Trophoblast cell (in vitro differentiated cells and primary cell): Measurements from ENCODE around the gene LLGL1.

Source experiments
- DNase-seq, 2 donors: peaks; one replicate each; pipeline ENCODE4 v3.0.0-alpha.2; 2016
- H2AFZ ChIP-seq: 2 replicates; pipeline ENCODE4 v1.6.1; 2013; ENCODE audit warnings: low read length, moderate library complexity, mild to moderate bottlenecking; ENCODE audit not compliant: insufficient read depth, poor library complexity
- H2AK5ac ChIP-seq: 2 replicates; pipeline ENCODE4 v1.6.1; 2013; ENCODE audit warnings: mild to moderate bottlenecking, low read length
- H2BK120ac ChIP-seq: 2 replicates; pipeline ENCODE4 v1.6.1; 2013; ENCODE audit warnings: low read length, mild to moderate bottlenecking, moderate library complexity; ENCODE audit not compliant: insufficient read depth, poor library complexity
- H2BK12ac ChIP-seq: 2 replicates; pipeline ENCODE4 v1.6.1; 2013; ENCODE audit warnings: mild to moderate bottlenecking, low read length, moderate library complexity
- H2BK5ac ChIP-seq: 2 replicates; pipeline ENCODE4 v1.6.1; 2013; ENCODE audit warnings: low read length, low read depth, moderate library complexity, mild to moderate bottlenecking; ENCODE audit not compliant: poor library complexity
- H3K14ac ChIP-seq: 2 replicates; pipeline ENCODE4 v1.6.1; 2013; ENCODE audit warnings: mild to moderate bottlenecking, low read length
- H3K18ac ChIP-seq: 2 replicates; pipeline ENCODE4 v1.6.1; 2013; ENCODE audit warnings: mild to moderate bottlenecking, low read length
- H3K23ac ChIP-seq: 2 replicates; pipeline ENCODE4 v1.6.1; 2013; ENCODE audit warnings: low read length
- H3K27ac ChIP-seq: 2 replicates; pipeline ENCODE4 v1.5.1; 2013; ENCODE audit warnings: low read depth, mild to moderate bottlenecking, inconsistent platforms, low read length, moderate library complexity
- H3K27me3 ChIP-seq: 2 replicates; pipeline ENCODE4 v1.6.1; 2013; ENCODE audit warnings: inconsistent platforms, mild to moderate bottlenecking, low read length, moderate library complexity; ENCODE audit not compliant: insufficient read depth
- H3K36me3 ChIP-seq, 2 experiments: 1 replicate in 1 of 2; 2 replicates in 1 of 2; pipeline ENCODE4 v1.6.1; 2013; ENCODE audit warnings: low read length in 2 of 2, mild to moderate bottlenecking in 2 of 2, moderate library complexity in 1 of 2; ENCODE audit not compliant: insufficient read depth in 2 of 2, control insufficient read depth in 1 of 2
- H3K4ac ChIP-seq: 2 replicates; pipeline ENCODE4 v1.6.1; 2013; ENCODE audit warnings: low read depth, mild to moderate bottlenecking, low read length, moderate library complexity
- H3K4me1 ChIP-seq, 2 experiments: 1 replicate in 1 of 2; 2 replicates in 1 of 2; pipeline ENCODE4 v1.6.1; 2013; ENCODE audit warnings: low read length in 2 of 2, mild to moderate bottlenecking in 2 of 2, moderate library complexity in 1 of 2; ENCODE audit not compliant: insufficient read depth in 2 of 2, control insufficient read depth in 1 of 2
- H3K4me2 ChIP-seq: 2 replicates; pipeline ENCODE4 v1.6.1; 2013; ENCODE audit warnings: inconsistent platforms, mild to moderate bottlenecking, low read length, moderate library complexity
- H3K4me3 ChIP-seq: 2 replicates; pipeline ENCODE4 v1.5.1; 2013; ENCODE audit warnings: mild to moderate bottlenecking, low read depth, low read length, inconsistent platforms
- H3K79me1 ChIP-seq: one replicate; pipeline ENCODE4 v1.6.1; 2013; ENCODE audit warnings: low read length
- H3K79me2 ChIP-seq: 2 replicates; pipeline ENCODE4 v1.6.1; 2013; ENCODE audit warnings: low read length, mild to moderate bottlenecking; ENCODE audit not compliant: control insufficient read depth, insufficient read depth, poor library complexity
- H3K9ac ChIP-seq: 2 replicates; pipeline ENCODE4 v1.6.1; 2013; ENCODE audit warnings: mild to moderate bottlenecking, low read length
- H3K9me3 ChIP-seq: 2 replicates; pipeline ENCODE4 v1.6.1; 2013; ENCODE audit warnings: low read depth, mild to moderate bottlenecking, control low read depth, inconsistent platforms, low read length; ENCODE audit not compliant: insufficient read depth
- H4K12ac ChIP-seq: 2 replicates; pipeline ENCODE4 v1.6.1; 2013; ENCODE audit warnings: low read depth, mild to moderate bottlenecking, low read length, moderate library complexity
- H4K8ac ChIP-seq: 2 replicates; pipeline ENCODE4 v1.6.1; 2013; ENCODE audit warnings: low read depth, mild to moderate bottlenecking, low read length, moderate library complexity
- H4K91ac ChIP-seq: one replicate; pipeline ENCODE4 v1.6.1; 2013; ENCODE audit warnings: low read depth, mild to moderate bottlenecking, low read length, moderate library complexity
- WGBS: extraction: QIAGEN DNeasy Blood & Tissue Kit; methylation state at CpG from one replicate; pipeline ENCODE4 v1.1.7; 2013; ENCODE audit warnings: missing lambda C conversion rate; ENCODE audit not compliant: insufficient read length, insufficient coverage; ENCODE audit errors: extremely low coverage; 5-methylcytosine and 5-hydroxymethylcytosine counted together

LLGL1 gene

DNA sequence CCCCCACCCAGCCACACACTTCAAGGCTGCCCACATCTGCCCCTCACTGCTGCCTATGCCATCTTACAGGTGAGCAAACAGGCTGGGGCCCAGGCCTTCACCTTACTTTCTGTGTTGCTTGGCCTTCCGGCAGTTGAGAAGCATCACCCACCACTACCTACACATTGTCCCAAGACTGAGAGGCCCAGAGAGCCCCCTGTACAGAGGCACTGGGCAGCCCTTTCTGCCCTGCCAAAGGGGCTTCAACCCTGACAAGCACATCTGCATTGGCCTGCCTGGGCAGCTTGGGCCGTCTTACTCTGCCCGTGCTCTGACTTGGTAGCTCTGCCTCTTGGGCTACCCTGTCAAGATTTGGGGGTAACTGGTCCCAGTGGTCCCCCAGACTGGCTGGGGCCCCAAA lies 36.2 kb downstream of the LLGL1 start:
- no peak overlapping the region for H3K4me3 ChIP-seq
- H3K79me1 ChIP-seq, result peaks cover 16% of the 10 kb centered on the region
- H3K36me3 ChIP-seq, result peaks cover 27 to 32% of the 10 kb centered on the region in 2 experiments
- H4K12ac ChIP-seq, result no peak overlapping the region
- no peak overlapping the region for H3K27ac ChIP-seq
- H2BK5ac ChIP-seq, result no peak overlapping the region
- H3K14ac ChIP-seq, result no peak overlapping the region
- H3K9ac ChIP-seq, result no peak overlapping the region
- H3K4ac ChIP-seq, result no peak overlapping the region
- no CpG with 5 or more reads among the region's 3 CpGs for WGBS
- peaks cover 19% of the 10 kb centered on the region for H3K79me2 ChIP-seq
- no peak overlapping the region for H3K23ac ChIP-seq
- peak overlapping the region; percentile 10 for H3K18ac ChIP-seq
- no peak for DNase-seq
- no peak overlapping the region for H2BK120ac ChIP-seq
- H3K4me2 ChIP-seq, result peak overlapping the region; percentile 77
- no peak overlapping the region for H4K8ac ChIP-seq
- no peaks in the 10 kb centered on the region for H3K9me3 ChIP-seq
- H2BK12ac ChIP-seq, result no peak overlapping the region
- H3K27me3 ChIP-seq, result no peaks in the 10 kb centered on the region
- peaks cover 30 to 31% of the 10 kb centered on the region in 2 experiments for H3K4me1 ChIP-seq
- no peak overlapping the region for H4K91ac ChIP-seq
- H2AFZ ChIP-seq, result no peak overlapping the region
- H2AK5ac ChIP-seq, result peak overlapping the region; percentile 48

DNA sequence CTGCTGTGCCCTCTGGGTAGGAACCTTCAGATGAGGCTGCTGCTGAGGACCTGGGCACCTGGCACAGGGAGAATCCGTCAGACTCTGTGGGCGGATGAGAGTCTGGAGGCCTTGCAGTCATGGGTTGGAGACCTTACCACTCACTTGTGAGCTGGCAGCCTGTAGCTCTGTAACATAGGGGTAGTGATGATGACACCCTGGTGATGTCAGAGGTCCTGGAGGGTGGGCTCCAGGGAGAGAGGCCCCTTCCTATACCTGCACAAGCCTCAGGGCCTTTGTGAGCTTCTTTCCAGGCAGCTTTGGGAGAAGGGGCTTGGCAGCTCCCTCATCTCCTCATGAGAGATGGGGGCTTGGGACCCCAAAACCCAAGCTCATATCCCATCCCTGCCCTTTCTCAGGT lies 36.7 kb downstream of the LLGL1 start:
- H3K9me3 ChIP-seq, result no peaks in the 10 kb centered on the region
- peaks cover 27 to 29% of the 10 kb centered on the region in 2 experiments for H3K36me3 ChIP-seq
- DNase-seq, result peak; percentile 30 to 33
- no peak overlapping the region for H2BK12ac ChIP-seq
- H2BK120ac ChIP-seq, result no peak overlapping the region
- no peaks in the 10 kb centered on the region for H3K27me3 ChIP-seq
- no peak overlapping the region for H2AFZ ChIP-seq
- H2AK5ac ChIP-seq, result no peak overlapping the region
- no peak overlapping the region for H4K12ac ChIP-seq
- H3K9ac ChIP-seq, result no peak overlapping the region
- no peak overlapping the region for H2BK5ac ChIP-seq
- H3K4me1 ChIP-seq, result peaks cover 26% of the 10 kb centered on the region in 2 experiments
- no CpG with 5 or more reads among the region's 2 CpGs for WGBS
- H4K91ac ChIP-seq, result no peak overlapping the region
- no peak overlapping the region for H3K4ac ChIP-seq
- no peak overlapping the region for H4K8ac ChIP-seq
- H3K27ac ChIP-seq, result no peak overlapping the region
- H3K79me2 ChIP-seq, result peaks cover 19% of the 10 kb centered on the region
- H3K23ac ChIP-seq, result no peak overlapping the region
- H3K4me3 ChIP-seq, result no peak overlapping the region
- no peak overlapping the region for H3K14ac ChIP-seq
- H3K4me2 ChIP-seq, result no peak overlapping the region
- H3K79me1 ChIP-seq, result peaks cover 16% of the 10 kb centered on the region
- H3K18ac ChIP-seq, result no peak overlapping the region

- Histone ChIP-seq H4K91ac (no peak overlapping the region), H3K4me2 (no peak overlapping the region), H2AFZ (no peak overlapping the region), H3K9ac (no peak overlapping the region), H3K79me1 (peaks cover 15% of the 10 kb centered on the region), H2BK120ac (no peak overlapping the region), H2BK12ac (no peak overlapping the region), H3K18ac (no peak overlapping the region), H3K14ac (no peak overlapping the region), H3K27ac (no peak overlapping the region), H3K27me3 (no peaks in the 10 kb centered on the region), H3K9me3 (no peaks in the 10 kb centered on the region), H3K36me3 (peaks cover 27 to 29% of the 10 kb centered on the region in 2 experiments), H4K12ac (no peak overlapping the region), H3K23ac (no peak overlapping the region), H3K4me1 (peaks cover 21 to 22% of the 10 kb centered on the region in 2 experiments), H2AK5ac (no peak overlapping the region), H2BK5ac (no peak overlapping the region), H3K79me2 (peaks cover 16% of the 10 kb centered on the region), H3K4me3 (no peak overlapping the region), H3K4ac (no peak overlapping the region), H4K8ac (no peak overlapping the region)
- no CpG with 5 or more reads among the region's 12 CpGs for WGBS
- DNase-seq, result no peak
Measured at GRCh38 chr17:18262641-18263040, 37.2 kb downstream of the LLGL1 start.

DNA sequence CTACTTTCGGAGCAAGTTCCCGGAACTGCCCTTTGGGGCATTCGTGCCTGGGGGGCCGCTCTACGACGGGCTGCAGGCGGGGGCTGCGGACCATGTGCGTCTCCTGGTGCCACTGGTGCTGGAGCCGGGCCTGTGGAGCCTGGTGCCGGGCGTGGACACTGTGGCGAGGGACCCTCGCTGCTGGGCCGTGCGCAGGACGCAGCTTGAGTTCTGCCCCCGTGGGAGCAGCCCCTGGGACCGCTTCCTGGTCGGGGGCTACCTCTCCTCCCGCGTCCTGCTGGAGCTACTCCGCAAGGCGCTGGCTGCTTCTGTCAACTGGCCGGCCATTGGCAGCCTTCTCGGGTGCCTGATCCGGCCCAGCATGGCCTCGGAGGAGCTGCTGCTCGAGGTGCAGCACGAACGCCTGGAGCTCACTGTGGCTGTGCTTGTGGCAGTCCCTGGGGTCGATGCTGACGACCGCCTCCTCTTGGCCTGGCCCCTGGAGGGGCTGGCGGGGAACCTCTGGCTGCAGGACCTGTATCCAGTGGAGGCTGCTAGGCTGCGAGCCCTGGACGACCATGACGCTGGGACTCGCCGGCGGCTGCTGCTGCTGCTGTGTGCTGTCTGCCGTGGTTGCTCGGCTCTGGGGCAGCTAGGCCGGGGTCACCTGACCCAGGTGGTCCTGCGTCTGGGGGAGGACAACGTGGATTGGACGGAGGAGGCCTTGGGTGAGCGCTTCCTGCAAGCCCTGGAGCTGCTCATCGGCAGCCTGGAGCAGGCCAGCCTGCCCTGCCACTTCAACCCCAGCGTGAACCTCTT lies 38.6 kb downstream of the LLGL1 start:
- WGBS, result no CpG with 5 or more reads among the region's 50 CpGs
- no peak for DNase-seq
- Histone ChIP-seq H3K9ac (no peak overlapping the region), H2BK5ac (no peak overlapping the region), H4K8ac (no peak overlapping the region), H3K27me3 (no peaks in the 10 kb centered on the region), H3K27ac (no peak overlapping the region), H2BK12ac (no peak overlapping the region), H3K36me3 (peaks cover 27 to 29% of the 10 kb centered on the region in 2 experiments), H3K79me2 (peaks cover 7% of the 10 kb centered on the region), H2AK5ac (no peak overlapping the region), H2BK120ac (no peak overlapping the region), H3K14ac (no peak overlapping the region), H2AFZ (no peak overlapping the region), H3K4ac (no peak overlapping the region), H3K4me2 (no peak overlapping the region), H3K4me1 (peaks cover 19 to 25% of the 10 kb centered on the region in 2 experiments), H3K79me1 (peaks cover 6% of the 10 kb centered on the region), H4K91ac (no peak overlapping the region), H3K9me3 (no peaks in the 10 kb centered on the region), H3K18ac (no peak overlapping the region), H3K4me3 (no peak overlapping the region), H3K23ac (no peak overlapping the region), H4K12ac (no peak overlapping the region)
